Neural crest cell (in vitro differentiated cells): Measurements from ENCODE around the gene PRSS57. TPM values are rescaled to one million over a fixed set of nuclear protein-coding genes. Genes with fewer than 3 reads are reported as not detected.

ENCODE experiments used
- DNase-seq: peaks from one replicate; pipeline ENCODE4 v3.0.0; 2021; ENCODE audit warnings: low read depth, mixed read lengths, low spot score
- H3K27ac Mint-ChIP-seq: one replicate; pipeline ENCODE4 v1.8.0; 2021; ENCODE audit warnings: mild to moderate bottlenecking, mixed read lengths; ENCODE audit not compliant: unreplicated experiment
- H3K27me3 Mint-ChIP-seq: 2 replicates; pipeline ENCODE4 v1.8.0; 2021; ENCODE audit warnings: low read depth, mild to moderate bottlenecking, mixed read lengths
- H3K36me3 Mint-ChIP-seq: 2 replicates; pipeline ENCODE4 v1.8.0; 2021; ENCODE audit warnings: low read depth, mild to moderate bottlenecking, mixed read lengths
- H3K4me1 Mint-ChIP-seq: 2 replicates; pipeline ENCODE4 v1.8.0; 2021; ENCODE audit warnings: mixed read lengths
- H3K4me3 Mint-ChIP-seq: one replicate; pipeline ENCODE4 v1.8.0; 2021; ENCODE audit warnings: mild to moderate bottlenecking, mixed read lengths
- H3K9me3 Mint-ChIP-seq: 2 replicates; pipeline ENCODE4 v1.8.0; 2021; ENCODE audit warnings: mixed read lengths
- CTCF ChIP-seq: fragments of 200-600 bp; sonication (generic); conservative IDR thresholded peaks from 2 replicates; pipeline ENCODE4 v1.5.0; 2021; ENCODE audit warnings: antibody characterized with exemption, mild to moderate bottlenecking
- total RNA-seq: library from RNA; stranded (reverse); gene quantifications from 2 replicates; pipeline ENCODE4 v1.2.1, GENCODE V29; 2021

Gene PRSS57
- total RNA-seq, 1 donor from 2014 or later = not detected

DNA sequence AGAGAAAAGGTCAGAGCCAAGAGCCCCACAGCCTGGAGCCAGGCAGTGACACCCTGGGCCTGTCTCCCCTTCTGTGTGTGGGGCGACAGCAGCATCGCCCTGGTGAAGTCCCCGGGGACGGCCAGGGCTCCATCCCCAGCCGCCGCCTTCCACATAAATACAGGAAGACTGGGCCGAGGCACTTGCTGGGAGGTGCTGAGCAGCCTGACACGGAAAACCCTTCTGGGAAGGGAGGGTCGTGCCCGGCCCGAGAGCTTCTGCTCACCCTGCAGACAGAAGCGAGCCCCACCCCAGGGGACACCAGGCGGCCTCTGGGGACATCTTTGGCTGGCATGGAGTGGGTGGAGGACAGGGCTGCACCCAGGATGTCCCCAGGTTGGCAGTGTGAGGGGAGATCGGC is 50.5 kb downstream of the PRSS57 start:
- Mint-ChIP-seq H3K4me1 (no peaks in the 10 kb centered on the region), H3K36me3 (peaks cover 3% of the 10 kb centered on the region), H3K27ac (no peak overlapping the region), H3K27me3 (peaks cover 5% of the 10 kb centered on the region), H3K4me3 (no peak overlapping the region), H3K9me3 (no peaks in the 10 kb centered on the region)
- no peak for DNase-seq
- TF ChIP-seq CTCF = no peak

GRCh38 chr19:644363-644762 is 50.9 kb downstream of the PRSS57 start:
- no peak overlapping the region for H3K4me3 Mint-ChIP-seq
- DNase-seq = no peak
- peaks cover 1% of the 10 kb centered on the region for H3K4me1 Mint-ChIP-seq
- H3K27ac Mint-ChIP-seq = no peak overlapping the region
- peaks cover 3% of the 10 kb centered on the region for H3K36me3 Mint-ChIP-seq
- peaks cover 6% of the 10 kb centered on the region for H3K27me3 Mint-ChIP-seq
- H3K9me3 Mint-ChIP-seq = no peaks in the 10 kb centered on the region
- TF ChIP-seq CTCF = no peak

DNA sequence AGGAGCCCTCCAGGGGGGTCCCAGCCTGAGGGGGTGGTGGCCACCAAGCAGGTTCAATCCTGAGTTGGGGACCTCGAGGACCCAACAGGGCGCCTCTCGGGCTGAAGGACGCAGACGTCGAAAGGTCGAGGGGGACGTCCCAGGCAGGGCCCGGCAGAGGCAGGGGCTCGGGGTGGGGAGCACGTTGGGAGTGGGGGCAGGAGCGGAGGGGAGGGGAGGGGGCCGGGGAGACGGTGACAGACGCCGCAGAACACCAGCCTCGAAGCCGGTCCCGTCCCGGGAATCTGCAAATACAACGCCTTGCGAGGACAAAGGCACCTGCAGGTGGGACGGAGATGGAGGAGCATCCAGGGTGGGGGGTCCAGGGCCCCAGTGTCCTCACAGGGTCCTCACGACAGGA is 51.5 kb downstream of the PRSS57 start:
- H3K9me3 Mint-ChIP-seq = no peaks in the 10 kb centered on the region
- H3K27ac Mint-ChIP-seq = no peak overlapping the region
- peaks cover 3% of the 10 kb centered on the region for H3K36me3 Mint-ChIP-seq
- DNase-seq = no peak
- TF ChIP-seq CTCF = no peak
- H3K27me3 Mint-ChIP-seq = peaks cover 11% of the 10 kb centered on the region
- H3K4me1 Mint-ChIP-seq = peaks cover 5% of the 10 kb centered on the region
- no peak overlapping the region for H3K4me3 Mint-ChIP-seq

GRCh38 chr19:642767-643727 is 52.2 kb downstream of the PRSS57 start:
- no peak for DNase-seq
- peaks cover 14% of the 10 kb centered on the region for H3K27me3 Mint-ChIP-seq
- H3K4me3 Mint-ChIP-seq = no peak overlapping the region
- TF ChIP-seq CTCF = no peak
- no peaks in the 10 kb centered on the region for H3K9me3 Mint-ChIP-seq
- peaks cover 5% of the 10 kb centered on the region for H3K4me1 Mint-ChIP-seq
- H3K27ac Mint-ChIP-seq = no peak overlapping the region
- H3K36me3 Mint-ChIP-seq = peaks cover 3% of the 10 kb centered on the region

- Mint-ChIP-seq H3K27ac (no peak overlapping the region), H3K4me1 (peaks cover 5% of the 10 kb centered on the region), H3K9me3 (no peaks in the 10 kb centered on the region), H3K27me3 (peaks cover 20% of the 10 kb centered on the region), H3K4me3 (no peak overlapping the region), H3K36me3 (peaks cover 3% of the 10 kb centered on the region)
- DNase-seq = peak; percentile 9
- TF ChIP-seq CTCF = no peak
Measured at GRCh38 chr19:641702-642101, 53.5 kb downstream of the PRSS57 start.
